ENCODE results near the gene ZNF423.

ZNF423 gene

DNA sequence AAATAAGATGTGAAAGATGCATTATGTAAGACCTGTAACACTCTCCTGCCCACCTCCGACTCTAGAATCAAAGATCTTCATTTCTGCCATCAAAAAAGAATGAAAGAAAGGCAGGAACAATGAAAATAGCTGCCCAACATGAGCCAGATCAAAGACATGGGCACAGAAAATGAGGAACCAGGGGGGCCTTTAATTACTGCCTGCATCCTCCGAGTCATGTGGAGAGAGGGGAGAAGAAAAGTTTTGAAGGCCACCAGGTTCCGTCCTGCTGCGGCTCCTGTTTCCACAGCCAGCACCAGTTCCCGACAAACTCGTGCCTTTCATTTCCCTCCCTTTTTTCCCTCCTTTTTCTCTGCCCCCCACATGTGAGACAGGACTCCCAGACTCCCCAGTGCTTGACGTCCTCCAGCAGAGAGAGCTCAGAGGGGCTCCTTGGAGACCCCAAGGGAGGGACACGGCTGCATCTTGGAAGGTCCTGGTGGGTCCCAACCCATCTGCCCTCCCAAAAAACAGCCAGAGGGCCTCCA is 168.4 kb downstream of the ZNF423 start:
- TF ChIP-seq GATA3 (IDR thresholded peaks at IDR 0.05; ENCODE audit: low read depth, low read length) (no peak), GATA2 (IDR thresholded peaks at IDR 0.05; ENCODE audit: low read depth, low read length) (no peak)

- TF ChIP-seq GATA2 (IDR thresholded peaks at IDR 0.05; ENCODE audit: low read depth, low read length): no peak
- TF ChIP-seq GATA3 (IDR thresholded peaks at IDR 0.05; ENCODE audit: low read depth, low read length): no peak
Observed at GRCh38 chr16:49684696-49685095, 171.2 kb downstream of the ZNF423 start.

GRCh38 chr16:49682577-49683165 is 173.2 kb downstream of the ZNF423 start:
- no peak for TF ChIP-seq GATA2 (IDR thresholded peaks at IDR 0.05; ENCODE audit: low read depth, low read length)
- no peak for TF ChIP-seq GATA3 (IDR thresholded peaks at IDR 0.05; ENCODE audit: low read depth, low read length)

GRCh38 chr16:49681217-49681883 is 174.6 kb downstream of the ZNF423 start:
- TF ChIP-seq GATA3 (IDR thresholded peaks at IDR 0.05; ENCODE audit: low read depth, low read length): no peak
- TF ChIP-seq GATA2 (IDR thresholded peaks at IDR 0.05; ENCODE audit: low read depth, low read length): no peak

- TF ChIP-seq GATA3 (IDR thresholded peaks at IDR 0.05; ENCODE audit: low read depth, low read length) (no peak), GATA2 (IDR thresholded peaks at IDR 0.05; ENCODE audit: low read depth, low read length) (no peak)
Observed at GRCh38 chr16:49679095-49679494, 176.8 kb downstream of the ZNF423 start.

DNA sequence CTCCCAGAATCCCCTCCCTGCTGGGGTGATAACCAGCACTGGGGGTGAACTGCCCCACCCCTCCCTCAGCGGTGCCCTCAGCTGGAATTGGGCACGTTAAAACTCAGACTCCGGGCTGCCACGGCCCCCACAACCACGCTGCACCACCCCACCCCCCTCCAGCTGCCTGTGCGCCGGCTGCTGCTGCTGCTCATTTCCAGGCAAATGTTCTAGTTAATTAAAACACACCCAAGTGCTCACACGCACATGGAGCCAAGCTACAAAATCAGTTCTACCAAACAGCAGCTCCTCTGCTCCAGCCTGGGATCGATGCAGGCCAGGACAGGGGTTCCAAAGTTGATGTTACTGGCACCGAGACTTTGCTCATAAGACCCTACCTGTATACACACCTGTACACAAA is 180.5 kb downstream of the ZNF423 start:
- TF ChIP-seq GATA3 (IDR thresholded peaks at IDR 0.05; ENCODE audit: low read depth, low read length) (no peak), GATA2 (IDR thresholded peaks at IDR 0.05; ENCODE audit: low read depth, low read length) (no peak)

- TF ChIP-seq GATA2 (IDR thresholded peaks at IDR 0.05; ENCODE audit: low read depth, low read length): no peak
- TF ChIP-seq GATA3 (IDR thresholded peaks at IDR 0.05; ENCODE audit: low read depth, low read length): no peak
Observed at GRCh38 chr16:49674990-49675389, 180.9 kb downstream of the ZNF423 start.

GRCh38 chr16:49674351-49674851 is 181.5 kb downstream of the ZNF423 start:
- TF ChIP-seq GATA3 (IDR thresholded peaks at IDR 0.05; ENCODE audit: low read depth, low read length): no peak

- TF ChIP-seq GATA2 (IDR thresholded peaks at IDR 0.05; ENCODE audit: low read depth, low read length) (no peak), GATA3 (IDR thresholded peaks at IDR 0.05; ENCODE audit: low read depth, low read length) (no peak)
Observed at GRCh38 chr16:49673442-49673841, 182.5 kb downstream of the ZNF423 start.

- TF ChIP-seq GATA3 (IDR thresholded peaks at IDR 0.05; ENCODE audit: low read depth, low read length) (no peak), GATA2 (IDR thresholded peaks at IDR 0.05; ENCODE audit: low read depth, low read length) (no peak)
Observed at GRCh38 chr16:49672753-49673152, 183.2 kb downstream of the ZNF423 start.

GRCh38 chr16:49671333-49671732 is 184.6 kb downstream of the ZNF423 start:
- no peak for TF ChIP-seq GATA3 (IDR thresholded peaks at IDR 0.05; ENCODE audit: low read depth, low read length)
- TF ChIP-seq GATA2 (IDR thresholded peaks at IDR 0.05; ENCODE audit: low read depth, low read length): no peak

GRCh38 chr16:49670627-49671026 is 185.3 kb downstream of the ZNF423 start:
- TF ChIP-seq GATA2 (IDR thresholded peaks at IDR 0.05; ENCODE audit: low read depth, low read length): no peak
- no peak for TF ChIP-seq GATA3 (IDR thresholded peaks at IDR 0.05; ENCODE audit: low read depth, low read length)

- TF ChIP-seq GATA3 (IDR thresholded peaks at IDR 0.05; ENCODE audit: low read depth, low read length): no peak
- TF ChIP-seq GATA2 (IDR thresholded peaks at IDR 0.05; ENCODE audit: low read depth, low read length): no peak
Observed at GRCh38 chr16:49665482-49666230, 190.3 kb downstream of the ZNF423 start.

Measured in SH-SY5Y (cell line).